Keratinocyte (primary cell): ENCODE results near the gene CDK3.

Source experiments
- CTCF ChIP-seq, 3 experiments: IDR thresholded peaks in 1 of 3; conservative IDR thresholded peaks in 1 of 3; optimal IDR thresholded peaks in 1 of 3; 2 replicates in 2 of 3; 3 replicates in 1 of 3; pipeline versions ENCODE3 to v1.5.1; 2011; ENCODE audit warnings: low read length in 3 of 3, mild to moderate bottlenecking in 3 of 3, moderate library complexity in 2 of 3, control low read depth in 1 of 3, inconsistent platforms in 1 of 3; ENCODE audit not compliant: insufficient read depth in 2 of 3; ENCODE audit errors: extremely low read depth in 1 of 3
- EZH2 ChIP-seq: IDR thresholded peaks from one replicate; pipeline ENCODE4 v1.6.1; 2012; ENCODE audit warnings: inconsistent platforms, mild to moderate bottlenecking, low read length, moderate library complexity

GRCh38 chr17:76027159-76027839 is 26.6 kb downstream of the CDK3 start, which contains the start of gene EVPL:
- no peak for TF ChIP-seq CTCF (optimal IDR thresholded peaks at IDR 0.05 in 1 of 3, IDR thresholded peaks at IDR 0.05 in 1 of 3, conservative IDR thresholded peaks at IDR 0.05 in 1 of 3; ENCODE audit: extremely low read depth in 1 of 3, insufficient read depth in 2 of 3, low read length in 3 of 3)
- no peak for TF ChIP-seq EZH2
